Fibroblast of peridontal ligament (primary cell): Measurements from ENCODE around the gene TMPRSS11E.
A peak's percentile ranks its signal among the peaks of the same experiment; 100 is the strongest.
"Not testable (repeated sequence)": the region's sequence is repeated elsewhere in the genome, so short reads cannot be mapped to it uniquely, and the experiment has no call there.

Source experiments
- DNase-seq: peaks from one replicate; pipeline ENCODE4 v3.0.0-alpha.2; 2010; ENCODE audit errors: extremely low read depth

Gene TMPRSS11E

GRCh38 chr4:68462691-68463090 is 15.4 kb downstream of the TMPRSS11E start:
- no peak for DNase-seq

GRCh38 chr4:68463796-68464195 is 16.5 kb downstream of the TMPRSS11E start:
- DNase-seq = no peak

- no peak for DNase-seq
Measured at GRCh38 chr4:68465058-68465457, 17.8 kb downstream of the TMPRSS11E start.

- DNase-seq = peak; percentile 60
Measured at GRCh38 chr4:68466185-68466584, 18.9 kb downstream of the TMPRSS11E start.

GRCh38 chr4:68466751-68467150 is 19.5 kb downstream of the TMPRSS11E start:
- DNase-seq = no peak

GRCh38 chr4:68469482-68469881 is 22.2 kb downstream of the TMPRSS11E start:
- DNase-seq = no peak

GRCh38 chr4:68476191-68476590 is 28.9 kb downstream of the TMPRSS11E start:
- DNase-seq = peak; percentile 60

GRCh38 chr4:68489338-68489737 is 42.1 kb downstream of the TMPRSS11E start:
- no peak for DNase-seq

GRCh38 chr4:68490826-68491457 is 43.7 kb downstream of the TMPRSS11E start:
- DNase-seq = no peak

- no peak for DNase-seq
Measured at GRCh38 chr4:68494688-68495087, 47.4 kb downstream of the TMPRSS11E start.

GRCh38 chr4:68498413-68499007 is 51.2 kb downstream of the TMPRSS11E start:
- DNase-seq = peak; percentile 63

GRCh38 chr4:68499021-68499420 is 51.8 kb downstream of the TMPRSS11E start:
- DNase-seq = no peak

- DNase-seq = not testable (repeated sequence)
Measured at GRCh38 chr4:68503462-68503861, 56.2 kb downstream of the TMPRSS11E start.

GRCh38 chr4:68504836-68505235 is 57.6 kb downstream of the TMPRSS11E start:
- DNase-seq = not testable (repeated sequence)

- not testable (repeated sequence) for DNase-seq
Measured at GRCh38 chr4:68505452-68505851, 58.2 kb downstream of the TMPRSS11E start.

GRCh38 chr4:68518889-68519288 is 71.6 kb downstream of the TMPRSS11E start:
- no peak for DNase-seq

GRCh38 chr4:68520985-68521384 is 73.7 kb downstream of the TMPRSS11E start:
- no peak for DNase-seq

GRCh38 chr4:68522232-68522631 is 75.0 kb downstream of the TMPRSS11E start:
- DNase-seq = not testable (repeated sequence)

- no peak for DNase-seq
Measured at GRCh38 chr4:68535974-68536373, 88.7 kb downstream of the TMPRSS11E start.

GRCh38 chr4:68536375-68536774 is 89.1 kb downstream of the TMPRSS11E start:
- DNase-seq = no peak

GRCh38 chr4:68542742-68543141 is 95.5 kb downstream of the TMPRSS11E start:
- not testable (repeated sequence) for DNase-seq
